Activated CD4-positive, alpha-beta T cell treated with anti-CD3 and anti-CD28 coated beads, Interleukin-2, Interleukin-4, amounts not matched to agents 100 ng/mL and 50 ng/mL, durations not matched to agents 16 hours and 8 hours (primary cell): Measurements from ENCODE around the gene EZH2.

Experiments used
- DNase-seq: peaks from one replicate; pipeline ENCODE4 v3.0.0-alpha.2; 2020; ENCODE audit warnings: low spot score

Gene EZH2

GRCh38 chr7:148854983-148855382 lies 29.1 kb downstream of the EZH2 start:
- DNase-seq, result no peak

- DNase-seq, result no peak
Observed at GRCh38 chr7:148852272-148852671, 31.8 kb downstream of the EZH2 start.

- DNase-seq, result no peak
Observed at GRCh38 chr7:148850564-148850963, 33.5 kb downstream of the EZH2 start.

- no peak for DNase-seq
Observed at GRCh38 chr7:148849393-148850098, 34.5 kb downstream of the EZH2 start.

GRCh38 chr7:148847815-148848734 lies 36.0 kb downstream of the EZH2 start:
- no peak for DNase-seq

- DNase-seq, result peak; percentile 42
Observed at GRCh38 chr7:148838905-148839304, 45.2 kb downstream of the EZH2 start.

- no peak for DNase-seq
Observed at GRCh38 chr7:148835854-148836253, 48.2 kb downstream of the EZH2 start.

GRCh38 chr7:148834605-148835004 lies 49.5 kb downstream of the EZH2 start:
- DNase-seq, result no peak

- no peak for DNase-seq
Observed at GRCh38 chr7:148831782-148832181, 52.3 kb downstream of the EZH2 start.

GRCh38 chr7:148830897-148831692 lies 53.0 kb downstream of the EZH2 start:
- no peak for DNase-seq

GRCh38 chr7:148828965-148829364 lies 55.1 kb downstream of the EZH2 start:
- DNase-seq, result no peak

GRCh38 chr7:148825338-148825737 lies 58.8 kb downstream of the EZH2 start:
- no peak for DNase-seq

- no peak for DNase-seq
Observed at GRCh38 chr7:148824864-148825263, 59.2 kb downstream of the EZH2 start.

GRCh38 chr7:148821422-148821821 lies 62.7 kb downstream of the EZH2 start:
- DNase-seq, result no peak

- DNase-seq, result no peak
Observed at GRCh38 chr7:148819697-148820360, 64.3 kb downstream of the EZH2 start.

- DNase-seq, result no peak
Observed at GRCh38 chr7:148815612-148816011, 68.5 kb downstream of the EZH2 start.

GRCh38 chr7:148814922-148815559 lies 69.0 kb downstream of the EZH2 start:
- no peak for DNase-seq

GRCh38 chr7:148813890-148814289 lies 70.2 kb downstream of the EZH2 start:
- no peak for DNase-seq

- DNase-seq, result no peak
Observed at GRCh38 chr7:148811892-148812291, 72.2 kb downstream of the EZH2 start.

GRCh38 chr7:148809856-148810255 lies 74.2 kb downstream of the EZH2 start:
- no peak for DNase-seq

- no peak for DNase-seq
Observed at GRCh38 chr7:148807436-148807835, 76.7 kb downstream of the EZH2 start.
